BLaER1 (cell line): ENCODE data around the gene ROPN1.

ENCODE experiments used
- H3K27ac ChIP-seq: shearing (Covaris generic); formaldehyde crosslinking; 2 replicates; pipeline ENCODE4 v1.8.1; 2022
- H3K27me3 ChIP-seq: shearing (Covaris generic); formaldehyde crosslinking; 2 replicates; pipeline ENCODE4 v1.8.1; 2022
- H3K36me3 ChIP-seq: shearing (Covaris generic); formaldehyde crosslinking; 2 replicates; pipeline ENCODE4 v1.8.1; 2022
- H3K4me1 ChIP-seq: shearing (Covaris generic); formaldehyde crosslinking; 2 replicates; pipeline ENCODE4 v1.8.1; 2022
- H3K4me2 ChIP-seq: shearing (Covaris generic); formaldehyde crosslinking; 2 replicates; pipeline ENCODE4 v1.8.1; 2022
- H3K4me3 ChIP-seq: shearing (Covaris generic); formaldehyde crosslinking; 2 replicates; pipeline ENCODE4 v1.8.1; 2022
- H3K9ac ChIP-seq: shearing (Covaris generic); formaldehyde crosslinking; 2 replicates; pipeline ENCODE4 v1.8.1; 2022
- H3K9me3 ChIP-seq: shearing (Covaris generic); formaldehyde crosslinking; 2 replicates; pipeline ENCODE4 v1.8.1; 2022
- H4K20me1 ChIP-seq: shearing (Covaris generic); formaldehyde crosslinking; 2 replicates; pipeline ENCODE4 v1.8.1; 2022
- Cebpa-rat ChIP-seq: shearing (Covaris generic); IDR thresholded peaks from 2 replicates; pipeline ENCODE4 v1.8.1; 2022

The ROPN1 gene

DNA sequence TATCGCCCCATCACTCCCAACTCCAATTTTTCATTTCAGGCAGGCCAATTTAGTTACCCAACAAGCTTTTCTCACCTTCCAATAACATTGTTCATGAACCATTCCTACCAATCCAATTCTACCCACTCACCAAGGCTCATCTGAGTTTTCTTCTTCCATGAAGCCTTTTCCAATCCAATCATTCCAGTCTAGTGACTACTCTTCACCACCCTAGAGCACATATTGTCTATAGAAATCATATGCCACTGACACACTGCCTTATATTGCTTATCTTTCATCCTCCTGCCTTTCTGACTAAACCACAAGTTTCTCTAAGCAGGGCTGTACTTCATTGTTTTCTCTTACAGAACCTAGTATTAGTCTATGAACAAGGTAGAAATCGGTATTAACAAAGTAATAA, 42.3 kb downstream of the ROPN1 start:
- Histone ChIP-seq H4K20me1 (no peaks in the 10 kb centered on the region), H3K36me3 (peaks cover 75% of the 10 kb centered on the region), H3K27me3 (no peaks in the 10 kb centered on the region), H3K4me1 (peaks cover 5% of the 10 kb centered on the region; the same call in 1 of the 2 replicates), H3K4me3 (no peak overlapping the region), H3K27ac (no peak overlapping the region), H3K9me3 (no peaks in the 10 kb centered on the region), H3K4me2 (no peak overlapping the region), H3K9ac (no peak overlapping the region)
- TF ChIP-seq Cebpa-rat = no peak

DNA sequence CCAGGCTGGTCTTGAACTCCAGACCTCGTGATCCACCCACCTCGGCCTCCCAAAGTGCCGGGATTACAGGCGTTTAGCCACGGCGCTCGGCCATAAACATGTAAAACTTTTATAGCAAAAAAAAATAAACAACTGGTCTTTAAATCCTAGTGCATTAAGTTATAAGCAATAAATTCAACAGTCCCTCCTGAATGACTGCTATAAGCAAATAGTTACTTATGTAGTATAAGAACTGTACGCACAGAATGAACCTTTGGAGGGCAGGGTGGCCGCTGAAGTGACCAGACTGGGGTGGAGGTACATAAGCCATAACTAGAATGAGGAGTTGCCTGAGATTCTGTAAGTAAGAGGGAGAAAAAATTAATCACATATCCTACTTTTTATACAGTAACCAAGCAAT, 43.5 kb downstream of the ROPN1 start:
- no peak for TF ChIP-seq Cebpa-rat
- H3K9ac ChIP-seq = no peak overlapping the region
- no peak overlapping the region for H3K4me2 ChIP-seq
- no peak overlapping the region for H3K27ac ChIP-seq
- H3K4me1 ChIP-seq = no peaks in the 10 kb centered on the region
- H3K36me3 ChIP-seq = peaks cover 79% of the 10 kb centered on the region
- H4K20me1 ChIP-seq = no peaks in the 10 kb centered on the region
- H3K27me3 ChIP-seq = no peaks in the 10 kb centered on the region
- H3K4me3 ChIP-seq = no peak overlapping the region
- no peaks in the 10 kb centered on the region for H3K9me3 ChIP-seq

DNA sequence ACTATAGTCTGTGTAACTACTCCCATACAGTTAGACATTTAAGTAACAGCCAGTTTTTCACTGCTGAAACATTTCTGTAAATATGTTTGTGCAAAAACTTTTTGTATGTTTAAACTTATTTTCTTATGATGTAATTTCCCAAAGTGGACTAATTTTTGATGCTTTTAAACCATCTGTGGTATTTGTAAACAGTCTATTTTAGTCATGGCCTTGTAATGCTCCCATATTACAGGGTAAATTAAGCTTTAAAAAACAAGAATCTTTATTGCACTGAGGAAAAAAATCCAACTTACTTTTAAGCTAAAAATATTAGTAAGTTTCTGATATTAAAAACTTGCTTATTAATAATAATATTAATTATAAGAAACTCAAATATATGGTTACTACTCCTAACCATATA, 44.4 kb downstream of the ROPN1 start:
- Histone ChIP-seq H3K36me3 (peaks cover 78% of the 10 kb centered on the region), H3K4me1 (no peaks in the 10 kb centered on the region), H3K27ac (no peak overlapping the region), H4K20me1 (no peaks in the 10 kb centered on the region), H3K27me3 (no peaks in the 10 kb centered on the region), H3K9me3 (no peaks in the 10 kb centered on the region), H3K9ac (no peak overlapping the region), H3K4me3 (no peak overlapping the region), H3K4me2 (no peak overlapping the region)
- TF ChIP-seq Cebpa-rat = no peak

DNA sequence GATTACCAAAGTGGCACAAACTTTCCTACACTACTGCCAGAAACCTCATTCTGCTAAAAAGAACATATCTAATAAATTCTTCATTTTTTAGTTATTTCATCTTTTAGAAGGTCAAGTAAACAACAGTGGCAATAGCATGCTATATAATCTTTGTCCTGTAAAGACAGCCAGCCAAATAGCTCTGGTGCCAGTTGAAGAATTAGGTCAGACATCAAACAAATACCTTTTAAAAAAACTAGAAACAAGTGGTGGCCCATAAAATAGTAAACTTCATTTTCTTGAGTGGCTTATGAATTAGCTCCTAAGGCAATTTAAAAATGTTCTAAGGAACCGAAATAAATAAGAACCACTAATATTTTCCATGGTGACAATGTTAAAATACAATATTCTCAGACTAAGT, 50.4 kb downstream of the ROPN1 start:
- Histone ChIP-seq H3K27me3 (no peaks in the 10 kb centered on the region), H3K4me2 (no peak overlapping the region), H3K36me3 (peaks cover 54% of the 10 kb centered on the region), H3K9ac (no peak overlapping the region), H3K9me3 (no peaks in the 10 kb centered on the region), H4K20me1 (no peaks in the 10 kb centered on the region), H3K27ac (no peak overlapping the region), H3K4me1 (no peaks in the 10 kb centered on the region), H3K4me3 (no peak overlapping the region)
- TF ChIP-seq Cebpa-rat = no peak

DNA sequence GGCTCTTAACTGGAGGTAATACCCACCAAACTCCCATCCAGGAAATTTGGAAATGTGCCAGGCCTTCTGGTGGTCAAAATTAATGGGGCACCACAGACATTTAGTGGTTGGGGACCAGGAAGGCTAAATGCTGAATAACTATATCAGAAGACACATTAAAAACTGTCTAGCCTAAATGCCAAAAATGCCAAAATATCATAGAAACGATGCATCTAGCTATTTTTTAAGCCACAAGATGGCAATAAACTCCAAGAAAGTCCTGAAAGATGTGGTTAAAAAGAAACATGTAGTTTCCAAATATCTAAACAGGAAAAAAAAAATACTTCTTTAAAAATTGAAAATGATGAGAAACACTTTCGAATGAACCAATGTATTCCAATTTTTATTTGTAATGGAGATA, 50.8 kb downstream of the ROPN1 start:
- Histone ChIP-seq H3K4me3 (no peak overlapping the region), H3K27ac (no peak overlapping the region), H4K20me1 (no peaks in the 10 kb centered on the region), H3K36me3 (peaks cover 50% of the 10 kb centered on the region), H3K4me1 (no peaks in the 10 kb centered on the region), H3K9me3 (no peaks in the 10 kb centered on the region), H3K9ac (no peak overlapping the region), H3K4me2 (no peak overlapping the region), H3K27me3 (no peaks in the 10 kb centered on the region)
- TF ChIP-seq Cebpa-rat = no peak

DNA sequence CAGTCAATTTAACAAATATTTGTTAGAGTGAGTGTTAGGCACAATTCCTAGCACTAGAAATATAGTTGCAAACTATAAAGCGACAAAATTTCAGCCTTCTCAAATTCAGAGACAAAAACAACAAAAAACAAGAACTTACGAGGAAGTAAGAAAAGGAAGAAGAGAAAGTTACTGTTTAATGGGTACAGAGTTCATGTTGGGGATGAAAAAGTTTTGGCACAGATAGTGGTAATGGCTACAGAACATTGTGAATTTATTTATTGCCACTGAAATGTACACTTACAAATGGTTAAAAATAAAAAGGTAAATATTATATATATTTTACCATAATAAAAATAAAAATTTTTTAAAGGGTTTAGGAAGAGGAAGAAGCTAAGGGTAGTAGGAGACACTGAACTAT, 52.2 kb downstream of the ROPN1 start:
- Histone ChIP-seq H3K4me1 (no peaks in the 10 kb centered on the region), H4K20me1 (no peaks in the 10 kb centered on the region), H3K4me2 (no peak overlapping the region), H3K27ac (no peak overlapping the region), H3K9ac (no peak overlapping the region), H3K9me3 (no peaks in the 10 kb centered on the region), H3K27me3 (no peaks in the 10 kb centered on the region), H3K36me3 (peaks cover 46% of the 10 kb centered on the region), H3K4me3 (no peak overlapping the region)
- no peak for TF ChIP-seq Cebpa-rat

DNA sequence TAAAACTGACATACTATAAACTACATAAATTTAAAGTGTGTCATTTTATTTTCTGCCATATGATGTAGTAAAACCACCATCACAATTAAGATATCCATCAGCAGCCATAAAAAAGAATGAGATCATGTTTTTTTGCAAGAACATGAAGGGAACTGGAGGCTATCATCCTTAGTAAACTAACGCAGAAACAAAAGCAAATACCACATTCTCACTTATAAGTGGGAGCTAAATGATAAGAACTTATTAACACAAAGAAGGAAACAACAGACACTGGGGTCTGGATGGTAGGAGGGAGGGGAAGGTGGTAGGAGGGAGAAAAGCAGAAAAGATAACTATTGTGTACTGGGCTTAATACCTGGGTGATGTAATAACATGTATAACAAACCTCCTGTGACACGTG, 55.5 kb downstream of the ROPN1 start:
- H3K9ac ChIP-seq = no peak overlapping the region
- no peak overlapping the region for H3K4me2 ChIP-seq
- H3K9me3 ChIP-seq = no peaks in the 10 kb centered on the region
- H3K4me1 ChIP-seq = no peaks in the 10 kb centered on the region
- H4K20me1 ChIP-seq = no peaks in the 10 kb centered on the region
- H3K27me3 ChIP-seq = no peaks in the 10 kb centered on the region
- H3K36me3 ChIP-seq = peaks cover 39% of the 10 kb centered on the region
- TF ChIP-seq Cebpa-rat = no peak
- H3K4me3 ChIP-seq = no peak overlapping the region
- H3K27ac ChIP-seq = no peak overlapping the region

DNA sequence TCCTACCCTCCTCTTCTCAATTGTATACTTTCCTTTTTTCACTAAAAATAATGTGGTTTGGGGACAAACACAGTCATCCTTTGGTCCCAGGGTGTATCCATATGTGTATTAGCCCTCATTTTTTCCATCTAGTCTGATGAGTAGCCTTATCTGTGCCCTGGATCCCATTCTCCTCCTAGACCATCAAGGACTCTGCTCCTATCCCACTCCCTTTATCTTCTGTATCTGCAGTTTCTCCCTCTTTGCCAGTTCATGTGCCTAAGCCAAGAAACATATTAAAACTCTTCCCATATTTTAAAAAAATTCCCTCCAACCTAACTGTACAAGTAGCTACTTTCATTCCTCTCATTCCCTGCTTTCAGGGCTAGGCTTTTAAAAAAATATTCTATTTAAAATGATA, 56.1 kb downstream of the ROPN1 start:
- Histone ChIP-seq H3K9me3 (no peaks in the 10 kb centered on the region), H3K4me2 (no peak overlapping the region), H4K20me1 (no peaks in the 10 kb centered on the region), H3K27me3 (no peaks in the 10 kb centered on the region), H3K36me3 (peaks cover 39% of the 10 kb centered on the region), H3K4me1 (no peaks in the 10 kb centered on the region), H3K27ac (no peak overlapping the region), H3K9ac (no peak overlapping the region), H3K4me3 (no peak overlapping the region)
- TF ChIP-seq Cebpa-rat = no peak

DNA sequence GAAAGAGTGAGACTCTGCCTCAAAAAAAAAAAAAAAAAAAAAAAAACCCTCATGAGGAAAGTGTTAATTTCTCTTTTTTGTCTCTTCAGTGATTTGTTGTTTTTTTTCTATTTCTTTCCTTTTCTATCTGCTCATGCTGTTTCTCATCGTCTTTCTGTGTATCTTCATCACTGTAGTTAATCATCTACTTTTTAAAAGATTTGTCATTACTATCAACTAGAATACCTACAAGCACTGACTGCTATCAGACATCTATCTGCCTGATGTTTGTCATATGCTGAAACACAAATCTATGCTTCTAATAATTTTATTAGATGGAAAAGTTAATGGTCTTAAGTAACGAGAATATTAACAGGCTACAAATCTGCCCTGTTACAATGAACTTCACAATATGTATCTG, 57.7 kb downstream of the ROPN1 start:
- Histone ChIP-seq H3K36me3 (peaks cover 48% of the 10 kb centered on the region), H3K4me1 (no peaks in the 10 kb centered on the region), H3K9ac (no peak overlapping the region), H3K9me3 (no peaks in the 10 kb centered on the region), H3K27me3 (no peaks in the 10 kb centered on the region), H4K20me1 (no peaks in the 10 kb centered on the region), H3K4me2 (no peak overlapping the region), H3K4me3 (no peak overlapping the region), H3K27ac (no peak overlapping the region)
- TF ChIP-seq Cebpa-rat = no peak

DNA sequence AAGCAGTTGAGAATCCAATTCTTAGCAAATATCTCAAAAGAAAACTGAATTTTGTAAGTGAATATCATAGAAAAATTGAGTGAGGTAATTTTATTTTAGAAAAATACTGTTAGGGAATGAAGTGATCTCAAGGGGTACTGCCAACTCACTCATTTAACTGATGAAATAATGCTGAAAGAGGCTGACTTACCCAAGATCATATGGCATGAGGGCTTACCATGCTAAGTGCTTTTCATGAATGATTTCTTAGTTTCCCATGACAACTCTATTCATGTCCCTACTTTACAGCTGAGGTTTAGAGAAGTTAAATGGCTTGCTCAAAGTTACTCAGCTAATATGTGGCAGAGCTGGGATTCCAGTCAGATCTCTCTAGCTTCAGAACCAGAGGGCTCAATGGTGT, 61.5 kb downstream of the ROPN1 start:
- H3K4me2 ChIP-seq = no peak overlapping the region
- no peak for TF ChIP-seq Cebpa-rat
- H3K4me3 ChIP-seq = no peak overlapping the region
- no peak overlapping the region for H3K27ac ChIP-seq
- H3K9ac ChIP-seq = no peak overlapping the region
- 0 out of 2 replicates have a peak, but pooled peaks cover 2% of the 10 kb centered on the region for H3K9me3 ChIP-seq
- no peaks in the 10 kb centered on the region for H3K27me3 ChIP-seq
- no peaks in the 10 kb centered on the region for H3K4me1 ChIP-seq
- H4K20me1 ChIP-seq = no peaks in the 10 kb centered on the region
- H3K36me3 ChIP-seq = peaks cover 68% of the 10 kb centered on the region

DNA sequence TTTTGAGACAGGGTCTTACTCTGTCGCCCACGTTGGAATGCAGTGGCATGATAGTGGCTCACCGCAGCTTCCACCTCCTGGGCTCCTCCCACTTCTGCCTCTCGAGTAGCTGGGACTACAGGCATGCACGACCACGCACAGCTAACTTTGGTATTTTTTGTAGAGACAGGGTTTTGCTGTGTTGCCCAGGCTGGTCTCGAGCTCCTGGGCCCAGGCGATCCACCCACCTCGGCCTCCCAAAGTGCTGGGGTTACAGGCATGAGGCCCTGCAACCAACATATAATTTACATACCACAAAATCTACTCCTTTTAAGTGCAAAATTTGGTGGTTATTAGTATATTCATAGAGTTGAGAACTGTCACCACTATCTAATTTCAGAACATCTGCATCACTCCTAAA, 62.6 kb downstream of the ROPN1 start:
- H3K27ac ChIP-seq = no peak overlapping the region
- peaks cover 79% of the 10 kb centered on the region for H3K36me3 ChIP-seq
- TF ChIP-seq Cebpa-rat = no peak
- H3K27me3 ChIP-seq = no peaks in the 10 kb centered on the region
- H3K9ac ChIP-seq = no peak overlapping the region
- no peaks in the 10 kb centered on the region for H3K4me1 ChIP-seq
- H3K4me2 ChIP-seq = no peak overlapping the region
- H3K9me3 ChIP-seq = peaks cover 10% of the 10 kb centered on the region
- no peak overlapping the region for H3K4me3 ChIP-seq
- no peaks in the 10 kb centered on the region for H4K20me1 ChIP-seq
